CD4-positive, alpha-beta memory T cell (primary cell): Measurements from ENCODE around the gene SLC39A13. TPM values are rescaled to one million over a fixed set of nuclear protein-coding genes. Genes with fewer than 3 reads are reported as not detected.

Source experiments
- CTCF ChIA-PET: fragments of 350-600 bp; sonication (Branson Sonifier 250); formaldehyde crosslinking; loops from one replicate; lab custom pipeline; 2021; ENCODE audit warnings: inconsistent platforms; ENCODE audit not compliant: partially characterized antibody; lab: Charles Lee
- POLR2A ChIA-PET: fragments of 350-600 bp; sonication (Branson Sonifier 250); formaldehyde crosslinking; loops from one replicate; lab custom pipeline; 2021; ENCODE audit not compliant: partially characterized antibody; lab: Charles Lee
- DNase-seq, 5 donors: peaks; one replicate each; pipeline versions ENCODE4 v3.0.0 to v3.0.0-alpha.2; 2020 to 2022; ENCODE audit warnings: mixed read lengths in 1 of 5
- H3K27ac ChIP-seq: one replicate; pipeline ENCODE4 v1.7.0; 2013; ENCODE audit warnings: low read depth, low read length
- H3K27me3 ChIP-seq: 2 replicates; pipeline ENCODE4 v1.7.0; 2013; ENCODE audit warnings: mild to moderate bottlenecking, low read length, moderate library complexity; ENCODE audit not compliant: insufficient read depth
- H3K36me3 ChIP-seq: 2 replicates; pipeline ENCODE4 v1.7.0; 2013; ENCODE audit warnings: mild to moderate bottlenecking, low read length, moderate library complexity; ENCODE audit not compliant: insufficient read depth
- H3K4me1 ChIP-seq: 2 replicates; pipeline ENCODE4 v1.7.0; 2013; ENCODE audit warnings: mild to moderate bottlenecking, low read length, moderate library complexity; ENCODE audit not compliant: insufficient read depth
- H3K4me3 ChIP-seq, 2 donors: one replicate each; pipeline ENCODE4 v1.7.0; 2013; ENCODE audit warnings: low read length in 2 of 2, mild to moderate bottlenecking in 1 of 2
- H3K9me3 ChIP-seq, 2 donors: one replicate each; pipeline ENCODE4 v1.7.0; 2013; ENCODE audit warnings: low read length in 2 of 2, control low read depth in 1 of 2; ENCODE audit not compliant: control insufficient read depth in 1 of 2
- H3K27ac Mint-ChIP-seq, 7 donors: one replicate each; pipeline ENCODE4 v1.8.0; 2020 to 2021; ENCODE audit warnings: mixed read lengths in 7 of 7, mild to moderate bottlenecking in 6 of 7, inconsistent platforms in 3 of 7, moderate library complexity in 3 of 7
- H3K27me3 Mint-ChIP-seq, 2 donors: one replicate each; pipeline ENCODE4 v1.8.0; 2020 to 2021; ENCODE audit warnings: mixed read lengths in 2 of 2
- H3K36me3 Mint-ChIP-seq, 2 donors: one replicate each; pipeline ENCODE4 v1.8.0; 2020 to 2021; ENCODE audit warnings: mixed read lengths in 2 of 2, inconsistent platforms in 1 of 2, mild to moderate bottlenecking in 1 of 2
- H3K4me1 Mint-ChIP-seq, 4 donors: one replicate each; pipeline ENCODE4 v1.8.0; 2020 to 2021; ENCODE audit warnings: mixed read lengths in 4 of 4, mild to moderate bottlenecking in 1 of 4
- H3K4me3 Mint-ChIP-seq, 8 donors: one replicate each; pipeline ENCODE4 v1.8.0; 2020 to 2021; ENCODE audit warnings: mixed read lengths in 8 of 8, mild to moderate bottlenecking in 7 of 8, moderate library complexity in 6 of 8, inconsistent platforms in 3 of 8
- H3K9me3 Mint-ChIP-seq, 8 donors: one replicate each; pipeline ENCODE4 v1.8.0; 2020 to 2021; ENCODE audit warnings: mixed read lengths in 8 of 8, mild to moderate bottlenecking in 5 of 8, inconsistent platforms in 3 of 8, moderate library complexity in 1 of 8
- intact Hi-C: fragments of 100-400 bp; cut with micrococcal nuclease; formaldehyde crosslinking; loops from one replicate; pipeline ENCODE4 v1.15.1; 2023
- polyA plus RNA-seq, 2 donors: library from polyadenylated mRNA; unstranded; fragments of 300-500 nt; fragmentation: Illumina TruSeq; gene quantifications; one replicate each; pipeline ENCODE4 v1.2.3, GENCODE V29; 2021
- total RNA-seq, 2 experiments: library from RNA; stranded (reverse); gene quantifications; one replicate each; pipeline ENCODE4 v1.2.3, GENCODE V29; 2021

SLC39A13 gene
- total and polyA plus RNA-seq, 4 experiments from 2014 or later = 22.3 to 68.3 (median 48.6) TPM

DNA sequence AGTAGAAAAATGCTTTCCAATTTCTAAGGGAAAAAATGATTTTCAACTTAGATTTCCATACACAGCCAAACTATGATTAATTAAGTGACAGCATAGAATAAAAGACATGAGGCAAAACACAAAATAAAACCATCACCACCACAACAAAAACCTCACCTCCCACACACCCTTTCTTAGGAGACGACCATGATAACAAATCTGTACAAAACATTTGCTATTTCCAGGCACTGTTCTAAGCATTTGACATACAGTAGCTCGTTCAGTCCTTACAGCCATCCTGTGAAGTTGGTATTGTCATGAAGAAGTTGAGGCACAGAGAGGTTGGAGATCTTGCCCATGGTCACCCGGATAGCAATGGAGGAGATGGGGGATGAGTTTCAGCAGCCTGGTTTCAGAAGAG is 38.7 kb upstream of the SLC39A13 start:
- H3K4me1 ChIP-seq = peaks cover 7% of the 10 kb centered on the region
- intact Hi-C loops = no loop called here
- ChIA-PET POLR2A (no interaction called here), CTCF (interaction anchor here (1.6 to 1.9 kb wide), 2 partner anchors 41 to 85 kb away, joined by 4 read pairs; no protein-coding TSS in a partner anchor)
- no peak overlapping the region for H3K27ac ChIP-seq
- no peaks in the 10 kb centered on the region for H3K27me3 ChIP-seq
- no peaks in the 10 kb centered on the region for H3K9me3 ChIP-seq
- H3K4me1 Mint-ChIP-seq = peaks cover 0 to 6% (median 3%) of the 10 kb centered on the region in 4 donors
- no peaks in the 10 kb centered on the region for H3K36me3 Mint-ChIP-seq
- no peak for DNase-seq
- H3K36me3 ChIP-seq = no peaks in the 10 kb centered on the region
- peaks cover 0 to 3% (median 0%) of the 10 kb centered on the region in 8 donors for H3K9me3 Mint-ChIP-seq
- H3K27me3 Mint-ChIP-seq = peaks cover 0 to 3% of the 10 kb centered on the region in 2 donors
- no peak overlapping the region for H3K4me3 ChIP-seq
- H3K4me3 Mint-ChIP-seq = no peak overlapping the region
- peak overlapping the region in 2 of 7 donors; percentile 36 to 63 for H3K27ac Mint-ChIP-seq

DNA sequence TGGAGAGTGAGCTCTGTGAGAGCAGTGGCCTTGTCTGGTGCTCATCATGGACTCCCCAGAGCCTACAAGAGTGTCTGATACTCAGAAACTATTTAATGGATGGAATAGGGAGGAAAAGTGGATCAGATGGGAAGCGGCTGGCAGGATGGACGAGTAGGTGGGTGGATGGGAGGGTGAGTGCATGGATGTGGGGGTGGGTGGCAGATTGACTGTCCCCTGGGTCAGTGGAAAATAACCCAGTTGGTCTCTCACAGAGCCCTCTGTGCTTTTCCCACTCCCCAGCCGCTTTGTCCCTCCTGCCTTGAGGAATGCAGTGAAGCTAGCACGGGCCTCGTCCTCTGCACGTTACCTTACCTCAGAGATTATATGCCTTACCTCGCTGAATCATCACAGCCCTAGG is 36.0 kb upstream of the SLC39A13 start:
- H3K9me3 Mint-ChIP-seq = peaks cover 0 to 3% (median 0%) of the 10 kb centered on the region in 8 donors
- POLR2A ChIA-PET = interaction anchor here (2.5 to 4.9 kb wide), 2 partner anchors 28 to 37 kb away, joined by 18 to 75 read pairs; partner anchors contain the start of gene SLC39A13
- H3K27me3 Mint-ChIP-seq = no peaks in the 10 kb centered on the region
- H3K4me3 Mint-ChIP-seq = no peak overlapping the region
- no peaks in the 10 kb centered on the region for H3K36me3 Mint-ChIP-seq
- Histone ChIP-seq H3K4me3 (no peak overlapping the region), H3K9me3 (no peaks in the 10 kb centered on the region), H3K27ac (no peak overlapping the region), H3K4me1 (peaks cover 7% of the 10 kb centered on the region), H3K36me3 (no peaks in the 10 kb centered on the region), H3K27me3 (no peaks in the 10 kb centered on the region)
- no peak for DNase-seq
- CTCF ChIA-PET = interaction anchor here (0.6 to 5.3 kb wide), 9 partner anchors 18 to 181 kb away, joined by 3 to 257 read pairs (median 12); partner anchors contain the start of gene SLC39A13
- intact Hi-C loops = no loop called here
- H3K27ac Mint-ChIP-seq = no peak overlapping the region
- H3K4me1 Mint-ChIP-seq = peaks cover 0 to 8% (median 3%) of the 10 kb centered on the region in 4 donors

DNA sequence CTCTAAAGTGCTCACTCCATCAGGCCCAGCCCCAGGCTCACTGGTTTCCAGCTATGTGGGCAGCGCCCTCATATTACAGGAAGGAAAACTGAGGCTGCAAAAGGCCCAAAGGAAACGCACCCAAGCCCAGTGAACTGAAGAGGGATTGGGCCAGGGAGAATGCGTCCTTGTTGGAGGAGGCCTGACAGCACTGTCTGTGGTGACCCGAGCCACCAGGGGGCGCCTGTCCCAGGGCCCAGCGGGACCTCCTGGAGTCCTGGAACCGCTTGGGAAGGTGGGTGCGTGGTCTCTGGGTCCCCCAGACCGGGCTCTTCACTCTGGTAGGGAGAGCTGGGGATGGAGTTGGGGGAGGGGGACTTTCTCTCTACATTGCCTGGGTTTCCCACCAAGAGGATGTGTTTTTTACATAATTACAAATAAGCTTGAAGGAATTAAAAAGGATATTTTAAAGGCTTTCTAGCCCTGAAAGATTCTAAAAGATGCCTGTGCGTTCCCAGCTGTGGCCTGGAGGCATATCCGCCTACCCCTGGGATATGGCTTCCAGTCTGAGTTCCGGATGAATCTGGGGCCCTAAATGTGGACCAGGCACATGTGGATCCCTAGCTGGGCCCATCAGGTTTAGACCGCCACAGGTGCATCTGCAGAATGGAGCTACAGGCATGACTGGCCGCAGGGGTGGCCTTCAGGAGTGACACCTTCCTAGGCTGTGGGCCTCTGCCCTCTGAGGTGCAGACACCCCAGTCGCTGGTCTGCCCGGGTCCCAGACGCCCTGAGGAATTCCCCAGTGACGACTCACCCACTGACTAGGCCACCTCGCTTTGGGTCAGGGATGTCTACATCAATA is 34.3 kb upstream of the SLC39A13 start:
- Mint-ChIP-seq H3K27me3 (no peaks in the 10 kb centered on the region), H3K4me1 (peaks cover 0 to 8% (median 3%) of the 10 kb centered on the region in 4 donors), H3K4me3 (no peak overlapping the region), H3K36me3 (no peaks in the 10 kb centered on the region), H3K9me3 (peaks cover 0 to 3% (median 0%) of the 10 kb centered on the region in 8 donors), H3K27ac (peak overlapping the region in 1 of 7 donors; percentile 52)
- Histone ChIP-seq H3K36me3 (no peaks in the 10 kb centered on the region), H3K4me3 (no peak overlapping the region), H3K27me3 (no peaks in the 10 kb centered on the region), H3K27ac (no peak overlapping the region), H3K4me1 (peaks cover 7% of the 10 kb centered on the region), H3K9me3 (no peaks in the 10 kb centered on the region)
- POLR2A ChIA-PET = interaction anchor here (0.6 to 4.9 kb wide), 11 partner anchors 10 to 149 kb away, joined by 3 to 75 read pairs (median 7); partner anchors contain the start of genes PSMC3 and SLC39A13
- DNase-seq = peak; percentile 78 to 83 (median 80)
- CTCF ChIA-PET = interaction anchor here (0.5 to 5.3 kb wide), 40 partner anchors 11 to 659 kb away, joined by 3 to 257 read pairs (median 4); partner anchors contain the start of genes ACP2 and SLC39A13
- intact Hi-C loops = loop anchor here (1.0 to 2.0 kb wide), 4 partner anchors 27 to 80 kb away; partner anchors contain the start of gene SLC39A13

DNA sequence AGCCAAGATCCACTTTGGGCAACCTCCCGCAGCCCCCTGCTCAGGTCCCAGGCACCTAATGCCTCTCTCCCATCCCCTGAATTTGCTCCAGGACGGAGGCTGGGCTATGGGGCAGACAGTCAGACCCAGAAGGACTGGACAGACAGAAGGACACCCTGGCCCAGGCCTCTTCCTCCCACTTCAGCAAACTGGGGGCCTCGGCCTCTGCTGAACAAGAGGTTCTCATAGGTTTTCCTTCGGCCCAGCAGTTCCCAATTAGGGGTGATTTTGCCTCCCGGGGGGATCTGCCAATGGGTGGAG is 33.7 kb upstream of the SLC39A13 start:
- peaks cover 7% of the 10 kb centered on the region for H3K4me1 ChIP-seq
- CTCF ChIA-PET = interaction anchor here (0.6 to 5.3 kb wide), 34 partner anchors 10 to 490 kb away, joined by 3 to 257 read pairs (median 5); partner anchors contain the start of genes ACP2 and SLC39A13
- no peaks in the 10 kb centered on the region for H3K36me3 ChIP-seq

DNA sequence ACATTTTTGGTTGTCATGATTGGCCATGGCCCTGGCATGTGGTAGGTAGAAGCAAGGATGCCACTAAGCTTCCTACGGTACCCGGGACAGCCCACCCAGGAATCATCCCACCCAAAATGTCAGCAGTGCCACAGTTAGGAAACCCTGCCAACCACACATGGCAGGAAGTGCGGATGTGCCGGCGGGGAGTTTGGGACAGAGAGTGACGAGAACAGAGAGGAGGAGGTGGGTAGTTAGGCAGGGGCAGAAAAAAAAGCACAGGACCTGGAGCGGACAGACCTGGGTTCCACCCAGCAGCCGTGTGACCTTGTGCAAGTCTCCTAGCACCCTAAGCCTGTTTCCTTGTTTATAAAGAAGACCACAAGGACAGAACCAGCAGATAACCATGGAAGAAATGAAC is 33.4 kb upstream of the SLC39A13 start:
- Histone ChIP-seq H3K27me3 (no peaks in the 10 kb centered on the region), H3K9me3 (no peaks in the 10 kb centered on the region), H3K4me1 (peaks cover 7% of the 10 kb centered on the region), H3K36me3 (no peaks in the 10 kb centered on the region), H3K27ac (no peak overlapping the region), H3K4me3 (no peak overlapping the region)
- peaks cover 0 to 3% (median 0%) of the 10 kb centered on the region in 4 donors for H3K4me1 Mint-ChIP-seq
- no peak overlapping the region for H3K27ac Mint-ChIP-seq
- CTCF ChIA-PET = interaction anchor here (0.9 to 5.3 kb wide), 13 partner anchors 16 to 478 kb away, joined by 3 to 257 read pairs (median 5); partner anchors contain the start of gene SLC39A13
- no peak for DNase-seq
- H3K27me3 Mint-ChIP-seq = no peaks in the 10 kb centered on the region
- intact Hi-C loops = loop anchor here (2.0 kb wide), 1 partner anchor 26 kb away; no protein-coding TSS in a partner anchor
- POLR2A ChIA-PET = interaction anchor here (1.0 to 4.9 kb wide), 5 partner anchors 15 to 51 kb away, joined by 7 to 75 read pairs (median 8); partner anchors contain the start of genes PSMC3 and SLC39A13
- H3K36me3 Mint-ChIP-seq = no peaks in the 10 kb centered on the region
- H3K4me3 Mint-ChIP-seq = peak overlapping the region in 1 of 8 donors; percentile 64
- H3K9me3 Mint-ChIP-seq = peaks cover 0 to 3% (median 0%) of the 10 kb centered on the region in 8 donors

More for the DNA sequence above, 33.7 kb upstream of the SLC39A13 start:
- Histone ChIP-seq H3K27ac (no peak overlapping the region), H3K9me3 (no peaks in the 10 kb centered on the region), H3K4me3 (no peak overlapping the region), H3K27me3 (no peaks in the 10 kb centered on the region)
- Mint-ChIP-seq H3K27ac (no peak overlapping the region), H3K27me3 (no peaks in the 10 kb centered on the region), H3K9me3 (peaks cover 0 to 3% (median 0%) of the 10 kb centered on the region in 8 donors), H3K36me3 (no peaks in the 10 kb centered on the region), H3K4me3 (peak overlapping the region in 1 of 8 donors; percentile 64), H3K4me1 (peaks cover 0 to 5% (median under 1%) of the 10 kb centered on the region in 4 donors)
- intact Hi-C loops = loop anchor here (1.0 to 2.0 kb wide), 4 partner anchors 26 to 80 kb away; partner anchors contain the start of gene SLC39A13
- DNase-seq = no peak
- POLR2A ChIA-PET = interaction anchor here (0.6 to 4.9 kb wide), 9 partner anchors 16 to 51 kb away, joined by 3 to 75 read pairs (median 7); partner anchors contain the start of genes PSMC3 and SLC39A13

DNA sequence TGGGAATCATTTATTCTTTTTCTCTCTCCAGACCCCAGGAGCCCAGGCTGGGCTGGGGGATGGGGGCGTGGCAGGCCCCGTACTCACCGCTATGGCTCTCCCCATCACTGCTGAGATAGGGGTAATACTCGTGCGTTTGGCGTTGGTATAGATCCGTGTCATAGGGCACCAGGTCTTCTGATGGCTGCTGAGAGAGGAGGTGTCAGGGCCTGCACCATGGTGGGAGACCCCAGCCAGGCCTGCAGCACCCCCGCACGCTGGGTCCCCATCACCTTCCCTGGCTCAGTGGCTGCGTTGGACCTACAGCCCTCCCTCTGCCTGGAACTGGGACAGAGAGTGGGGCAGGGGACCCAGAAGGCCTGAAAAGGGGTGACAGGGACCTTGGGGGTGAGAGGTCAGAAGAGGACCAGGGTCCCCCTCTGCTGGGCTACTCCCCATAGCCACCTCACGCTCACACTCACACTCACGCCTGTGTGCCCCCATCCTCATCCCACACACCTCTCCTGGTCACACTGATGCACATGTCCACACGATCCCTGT is 32.8 kb upstream of the SLC39A13 start:
- intact Hi-C loops = loop anchor here (2.0 kb wide), 1 partner anchor 25 kb away; no protein-coding TSS in a partner anchor
- Mint-ChIP-seq H3K27ac (no peak overlapping the region), H3K9me3 (peaks cover 0 to 3% (median 0%) of the 10 kb centered on the region in 8 donors), H3K4me1 (peaks cover 0 to 3% (median 0%) of the 10 kb centered on the region in 4 donors), H3K4me3 (no peak overlapping the region), H3K27me3 (no peaks in the 10 kb centered on the region), H3K36me3 (no peaks in the 10 kb centered on the region)
- CTCF ChIA-PET = interaction anchor here (4.6 to 5.3 kb wide), 2 partner anchors 25 to 34 kb away, joined by 149 to 257 read pairs; partner anchors contain the start of gene SLC39A13
- no peaks in the 10 kb centered on the region for H3K36me3 ChIP-seq
- POLR2A ChIA-PET = interaction anchor here (1.2 to 4.9 kb wide), 2 partner anchors 34 to 37 kb away, joined by 4 to 75 read pairs; partner anchors contain the start of gene SLC39A13
- no peaks in the 10 kb centered on the region for H3K27me3 ChIP-seq
- H3K9me3 ChIP-seq = no peaks in the 10 kb centered on the region
- no peak overlapping the region for H3K4me3 ChIP-seq
- H3K4me1 ChIP-seq = peaks cover 7% of the 10 kb centered on the region
- DNase-seq = no peak
- H3K27ac ChIP-seq = no peak overlapping the region
